ENCODE measurements around the gene CD164. TPM values are rescaled to one million over a fixed set of nuclear protein-coding genes. Genes with fewer than 3 reads are reported as not detected.

CD164 gene
- total RNA-seq, 1 experiment from 2014 or later, result 95.6 TPM

DNA sequence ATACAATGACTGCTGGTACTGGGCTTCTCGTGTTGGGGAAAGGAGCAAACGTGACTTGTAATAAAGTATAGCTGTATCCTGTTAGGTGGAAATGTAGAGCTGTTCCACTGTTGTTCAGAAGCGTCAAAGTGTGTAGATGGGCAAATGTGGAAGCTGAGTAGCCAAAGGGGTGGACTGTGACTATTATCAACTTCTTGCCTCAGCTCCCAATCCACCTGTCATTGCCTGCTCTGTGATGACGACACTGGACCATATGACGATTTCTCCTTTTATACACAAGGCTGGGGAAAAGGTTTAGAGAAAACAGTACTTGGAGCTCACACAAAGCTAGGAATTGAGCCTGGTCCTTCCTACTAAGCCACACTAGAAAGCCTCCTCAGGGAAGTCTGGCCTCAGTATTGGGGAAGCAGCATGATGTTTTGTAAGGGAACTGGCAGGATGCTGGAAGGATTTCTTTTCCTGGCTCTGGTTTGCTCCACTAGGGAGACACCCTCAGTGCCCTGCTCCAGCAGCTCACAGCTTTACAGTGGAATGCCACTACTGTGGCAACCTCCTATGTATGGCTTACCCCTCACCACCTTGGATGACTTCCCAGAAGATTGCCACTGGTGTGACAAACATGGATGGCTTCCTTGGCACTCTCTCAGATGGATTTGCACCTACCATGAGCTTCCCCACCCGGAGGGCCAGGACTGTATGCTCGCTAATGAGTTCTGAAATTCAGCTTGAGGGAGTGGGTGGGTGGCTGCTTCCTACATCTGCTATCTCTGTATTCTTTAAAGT, 20.0 kb downstream of the CD164 start:
- peaks cover 38% of the 10 kb centered on the region for H3K36me3 ChIP-seq (ENCODE audit: low read depth, low read length)
- BruUV-seq (replicated peaks), result no TSS peak
- POLR2A ChIA-PET (ENCODE audit: unreplicated experiment), result no interaction called here

DNA sequence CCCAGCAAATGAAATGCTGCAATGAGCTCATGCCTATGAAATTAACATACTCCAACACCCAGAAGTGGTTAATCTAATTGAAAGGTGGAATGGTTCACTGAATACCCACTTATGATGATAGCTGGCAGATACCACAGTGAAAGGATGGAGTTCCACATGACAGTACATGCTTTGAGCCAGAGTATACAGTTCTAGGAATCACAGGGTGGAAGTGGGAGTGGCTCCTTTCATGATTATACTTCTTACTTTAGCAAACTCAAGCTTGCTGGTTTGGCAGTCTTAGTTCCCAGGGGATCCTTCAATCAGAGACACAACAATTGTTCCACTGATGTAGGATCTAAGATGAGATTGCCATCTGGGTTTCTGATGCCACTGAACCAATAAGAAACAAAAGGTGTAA, 21.5 kb downstream of the CD164 start:
- Histone ChIP-seq H3K4me1 (ENCODE audit: insufficient read depth, low read length) (no peaks in the 10 kb centered on the region), H4K20me1 (ENCODE audit: low read length) (no peaks in the 10 kb centered on the region), H3K27ac (ENCODE audit: low read length) (no peak overlapping the region), H3K9me2 (replicated peaks; ENCODE audit: low read length) (no peaks in the 10 kb centered on the region), H3K9ac (ENCODE audit: low read length) (no peak overlapping the region), H2AFZ (ENCODE audit: low read length) (no peak overlapping the region), H3K9me3 (ENCODE audit: low read length) (no peaks in the 10 kb centered on the region), H3K27me3 (ENCODE audit: low read length) (no peaks in the 10 kb centered on the region), H3K36me3 (ENCODE audit: low read depth, low read length) (peaks cover 38% of the 10 kb centered on the region), H3K4me2 (ENCODE audit: low read length) (no peak overlapping the region), H3K79me2 (ENCODE audit: low read length) (no peaks in the 10 kb centered on the region), H3K4me3 (ENCODE audit: low read length) (no peak overlapping the region), H3F3A (ENCODE audit: low read length, unreplicated experiment) (no peaks in the 10 kb centered on the region)
- CTCF ChIA-PET, result no interaction called here
- ATAC-seq (no peak; the same call in 1 of the 2 replicates), DNase-seq (no peak)
- intact Hi-C loops (cut with micrococcal nuclease), result no loop called here
- POLR2A ChIA-PET (ENCODE audit: unreplicated experiment), result no interaction called here
- TF ChIP-seq, protein P1, sequence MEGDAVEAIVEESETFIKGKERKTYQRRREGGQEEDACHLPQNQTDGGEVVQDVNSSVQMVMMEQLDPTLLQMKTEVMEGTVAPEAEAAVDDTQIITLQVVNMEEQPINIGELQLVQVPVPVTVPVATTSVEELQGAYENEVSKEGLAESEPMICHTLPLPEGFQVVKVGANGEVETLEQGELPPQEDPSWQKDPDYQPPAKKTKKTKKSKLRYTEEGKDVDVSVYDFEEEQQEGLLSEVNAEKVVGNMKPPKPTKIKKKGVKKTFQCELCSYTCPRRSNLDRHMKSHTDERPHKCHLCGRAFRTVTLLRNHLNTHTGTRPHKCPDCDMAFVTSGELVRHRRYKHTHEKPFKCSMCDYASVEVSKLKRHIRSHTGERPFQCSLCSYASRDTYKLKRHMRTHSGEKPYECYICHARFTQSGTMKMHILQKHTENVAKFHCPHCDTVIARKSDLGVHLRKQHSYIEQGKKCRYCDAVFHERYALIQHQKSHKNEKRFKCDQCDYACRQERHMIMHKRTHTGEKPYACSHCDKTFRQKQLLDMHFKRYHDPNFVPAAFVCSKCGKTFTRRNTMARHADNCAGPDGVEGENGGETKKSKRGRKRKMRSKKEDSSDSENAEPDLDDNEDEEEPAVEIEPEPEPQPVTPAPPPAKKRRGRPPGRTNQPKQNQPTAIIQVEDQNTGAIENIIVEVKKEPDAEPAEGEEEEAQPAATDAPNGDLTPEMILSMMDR (conservative IDR thresholded peaks at IDR 0.05; ENCODE audit: low read depth, low read length), result no peak
- TF ChIP-seq EZH2 (IDR thresholded peaks at IDR 0.05; ENCODE audit: low read length, unreplicated experiment) (no peak), EZH2phosphoT487 (IDR thresholded peaks at IDR 0.05; ENCODE audit: borderline replicate concordance, low read length) (no peak)
- no TSS peak for BruUV-seq (replicated peaks)

More for the DNA sequence above, 20.0 kb downstream of the CD164 start:
- no peak overlapping the region for H3K27ac ChIP-seq (ENCODE audit: low read length)
- no peaks in the 10 kb centered on the region for H3K27me3 ChIP-seq (ENCODE audit: low read length)
- ATAC-seq (no peak), DNase-seq (no peak)
- no peaks in the 10 kb centered on the region for H3F3A ChIP-seq (ENCODE audit: low read length, unreplicated experiment)
- H3K9me2 ChIP-seq (replicated peaks; ENCODE audit: low read length), result no peaks in the 10 kb centered on the region
- no peaks in the 10 kb centered on the region for H4K20me1 ChIP-seq (ENCODE audit: low read length)
- no peak overlapping the region for H3K4me2 ChIP-seq (ENCODE audit: low read length)
- TF ChIP-seq, protein P1 (conservative IDR thresholded peaks at IDR 0.05; ENCODE audit: low read depth, low read length), result no peak
- TF ChIP-seq EZH2phosphoT487 (IDR thresholded peaks at IDR 0.05; ENCODE audit: borderline replicate concordance, low read length) (no peak), EZH2 (IDR thresholded peaks at IDR 0.05; ENCODE audit: low read length, unreplicated experiment) (no peak)
- intact Hi-C loops (cut with micrococcal nuclease), result no loop called here
- no peak overlapping the region for H2AFZ ChIP-seq (ENCODE audit: low read length)
- CTCF ChIA-PET, result no interaction called here
- H3K9ac ChIP-seq (ENCODE audit: low read length), result no peak overlapping the region
- no peaks in the 10 kb centered on the region for H3K9me3 ChIP-seq (ENCODE audit: low read length)
- H3K79me2 ChIP-seq (ENCODE audit: low read length), result no peaks in the 10 kb centered on the region
- H3K4me1 ChIP-seq (ENCODE audit: insufficient read depth, low read length), result no peaks in the 10 kb centered on the region
- no peak overlapping the region for H3K4me3 ChIP-seq (ENCODE audit: low read length)

DNA sequence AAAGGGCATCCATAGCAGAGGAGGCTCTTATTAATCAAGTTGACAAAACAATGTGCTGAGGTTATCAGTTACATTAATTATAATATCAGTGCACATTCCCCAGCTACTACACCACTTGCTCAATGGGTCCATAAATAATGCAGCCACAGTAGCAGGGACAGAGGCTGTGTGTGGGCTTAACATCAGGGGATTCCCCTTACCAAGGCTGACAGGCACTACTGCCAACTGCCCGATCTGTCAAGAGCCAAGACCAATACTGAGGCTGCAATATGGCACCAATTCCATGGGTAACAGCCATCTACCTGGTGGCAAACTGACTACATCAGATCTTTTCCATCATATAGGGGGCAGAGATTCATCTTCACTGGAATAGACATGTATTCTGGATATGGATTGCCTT, 22.0 kb downstream of the CD164 start:
- no peak for ATAC-seq
- no peak for DNase-seq
- no peak overlapping the region for H3K9ac ChIP-seq (ENCODE audit: low read length)
- TF ChIP-seq EZH2 (IDR thresholded peaks at IDR 0.05; ENCODE audit: low read length, unreplicated experiment) (no peak), EZH2phosphoT487 (IDR thresholded peaks at IDR 0.05; ENCODE audit: borderline replicate concordance, low read length) (no peak)
- TF ChIP-seq, protein P1 (conservative IDR thresholded peaks at IDR 0.05; ENCODE audit: low read depth, low read length), result no peak
- no peak overlapping the region for H3K4me3 ChIP-seq (ENCODE audit: low read length)
- H3K79me2 ChIP-seq (ENCODE audit: low read length), result no peaks in the 10 kb centered on the region
- H3F3A ChIP-seq (ENCODE audit: low read length, unreplicated experiment), result no peaks in the 10 kb centered on the region
- POLR2A ChIA-PET (ENCODE audit: unreplicated experiment), result no interaction called here
- H2AFZ ChIP-seq (ENCODE audit: low read length), result no peak overlapping the region
- no peaks in the 10 kb centered on the region for H3K27me3 ChIP-seq (ENCODE audit: low read length)
- no peaks in the 10 kb centered on the region for H3K9me3 ChIP-seq (ENCODE audit: low read length)
- H3K4me2 ChIP-seq (ENCODE audit: low read length), result no peak overlapping the region
- H3K4me1 ChIP-seq (ENCODE audit: insufficient read depth, low read length), result no peaks in the 10 kb centered on the region
- CTCF ChIA-PET, result no interaction called here
- intact Hi-C loops (cut with micrococcal nuclease), result no loop called here
- H3K9me2 ChIP-seq (replicated peaks; ENCODE audit: low read length), result no peaks in the 10 kb centered on the region
- no peak overlapping the region for H3K27ac ChIP-seq (ENCODE audit: low read length)
- no peaks in the 10 kb centered on the region for H4K20me1 ChIP-seq (ENCODE audit: low read length)
- H3K36me3 ChIP-seq (ENCODE audit: low read depth, low read length), result peaks cover 39% of the 10 kb centered on the region
- no TSS peak for BruUV-seq (replicated peaks)

All from PC-3 (cell line).